Neural progenitor cell (in vitro differentiated cells): ENCODE measurements around the gene ZNF343.

Experiments
- EZH2phosphoT487 ChIP-seq: fragments of 200-600 bp; sonication (generic); IDR thresholded peaks from 2 replicates; pipeline ENCODE4 v1.6.1; 2017; ENCODE audit warnings: antibody characterized with exemption
- TF ChIP-seq, protein P1 (sequence below): fragments of 200-600 bp; sonication (generic); IDR thresholded peaks from 2 replicates; pipeline ENCODE4 v1.5.1; 2017; ENCODE audit warnings: antibody characterized with exemption, mild to moderate bottlenecking

DNA sequence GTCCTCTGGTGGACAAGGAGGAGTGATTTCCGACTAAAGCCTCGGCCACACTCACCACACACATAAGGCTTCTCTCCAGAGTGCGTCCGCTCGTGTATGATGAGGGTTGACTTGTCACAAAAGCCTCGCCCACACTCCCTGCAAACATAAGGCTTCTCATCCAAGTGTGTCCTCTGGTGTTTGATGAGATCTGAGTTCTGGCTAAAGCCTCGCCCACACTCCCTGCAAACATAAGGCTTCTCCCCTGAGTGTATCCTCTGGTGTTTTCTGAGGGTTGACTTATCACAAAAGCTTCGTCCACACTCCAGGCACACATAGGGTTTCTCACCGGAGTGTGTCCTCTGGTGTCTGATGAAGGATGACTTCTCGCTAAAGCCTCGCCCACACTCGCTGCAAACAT is 25.2 kb downstream of the ZNF343 start:
- no peak for TF ChIP-seq EZH2phosphoT487
- TF ChIP-seq, protein P1, sequence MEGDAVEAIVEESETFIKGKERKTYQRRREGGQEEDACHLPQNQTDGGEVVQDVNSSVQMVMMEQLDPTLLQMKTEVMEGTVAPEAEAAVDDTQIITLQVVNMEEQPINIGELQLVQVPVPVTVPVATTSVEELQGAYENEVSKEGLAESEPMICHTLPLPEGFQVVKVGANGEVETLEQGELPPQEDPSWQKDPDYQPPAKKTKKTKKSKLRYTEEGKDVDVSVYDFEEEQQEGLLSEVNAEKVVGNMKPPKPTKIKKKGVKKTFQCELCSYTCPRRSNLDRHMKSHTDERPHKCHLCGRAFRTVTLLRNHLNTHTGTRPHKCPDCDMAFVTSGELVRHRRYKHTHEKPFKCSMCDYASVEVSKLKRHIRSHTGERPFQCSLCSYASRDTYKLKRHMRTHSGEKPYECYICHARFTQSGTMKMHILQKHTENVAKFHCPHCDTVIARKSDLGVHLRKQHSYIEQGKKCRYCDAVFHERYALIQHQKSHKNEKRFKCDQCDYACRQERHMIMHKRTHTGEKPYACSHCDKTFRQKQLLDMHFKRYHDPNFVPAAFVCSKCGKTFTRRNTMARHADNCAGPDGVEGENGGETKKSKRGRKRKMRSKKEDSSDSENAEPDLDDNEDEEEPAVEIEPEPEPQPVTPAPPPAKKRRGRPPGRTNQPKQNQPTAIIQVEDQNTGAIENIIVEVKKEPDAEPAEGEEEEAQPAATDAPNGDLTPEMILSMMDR = no peak
